HG03378 (cell line): ENCODE data around the gene ENOX2.

ENCODE experiments used
- ATAC-seq: cut with Tn5 transposase; IDR thresholded peaks from one replicate; pipeline ENCODE4 v1.9.1; 2021; ENCODE audit warnings: mild to moderate bottlenecking, moderate library complexity; ENCODE audit not compliant: unreplicated experiment

The ENOX2 gene

GRCh38 chrX:130645955-130646583, 256.9 kb downstream of the ENOX2 start:
- ATAC-seq = no peak

DNA sequence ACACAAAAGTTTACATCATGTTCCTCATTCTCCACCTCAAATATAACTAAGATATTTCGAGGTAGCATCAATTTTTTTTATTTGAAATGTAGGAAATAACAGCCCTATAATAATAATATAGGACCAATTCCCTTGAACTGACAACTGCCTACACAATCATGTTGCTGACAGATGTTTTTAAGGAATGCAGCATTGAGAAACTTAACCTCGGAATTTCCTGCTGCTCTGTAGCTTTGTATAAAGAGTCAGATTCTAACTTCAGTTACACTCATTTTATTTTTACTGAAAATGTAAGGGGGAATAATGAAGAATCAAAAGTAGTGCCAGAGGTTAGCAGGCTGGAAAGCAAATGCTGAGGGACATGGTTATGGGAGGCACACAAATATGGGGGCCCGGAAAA, 265.4 kb downstream of the ENOX2 start:
- no peak for ATAC-seq

DNA sequence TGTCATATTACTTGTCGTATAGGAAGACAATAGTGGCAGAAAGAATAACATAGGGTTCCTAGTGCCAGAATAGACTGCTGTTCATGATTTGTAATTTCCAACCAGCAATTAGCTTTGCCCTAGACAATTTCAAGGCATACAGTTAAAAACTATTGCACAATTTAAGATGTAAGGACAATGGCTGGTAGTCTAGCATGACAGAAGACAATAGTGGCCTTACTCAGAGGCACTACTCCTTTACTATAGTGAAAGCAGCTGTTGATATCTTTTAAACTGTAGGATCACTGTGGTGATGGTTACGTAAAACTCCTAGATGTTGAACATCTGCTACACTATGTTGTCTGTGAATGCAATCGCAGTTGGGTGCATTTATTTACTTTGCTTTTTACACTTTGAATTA, 266.7 kb downstream of the ENOX2 start:
- no peak for ATAC-seq

GRCh38 chrX:130631011-130631410, 272.0 kb downstream of the ENOX2 start:
- no peak for ATAC-seq

DNA sequence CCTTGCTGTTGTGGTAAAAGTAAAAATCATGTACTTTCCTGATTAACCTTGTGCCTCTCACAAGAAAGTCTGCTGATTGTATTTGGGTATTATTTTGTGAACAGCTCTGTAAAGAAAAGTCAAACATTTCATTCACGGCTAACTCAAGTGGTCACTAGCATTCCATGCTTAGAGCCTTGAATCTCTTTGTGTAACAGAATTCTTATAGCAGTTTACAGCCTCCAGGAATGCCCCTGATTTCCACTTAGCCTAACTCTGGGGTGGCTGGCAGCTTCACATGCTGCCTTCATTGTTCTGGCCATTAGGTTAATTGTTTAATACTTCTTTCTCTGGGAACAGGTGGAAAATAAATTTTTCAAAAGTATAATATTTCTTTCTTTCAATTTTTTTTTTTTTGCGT, 274.5 kb downstream of the ENOX2 start:
- no peak for ATAC-seq

- ATAC-seq = no peak
Measured at GRCh38 chrX:130626521-130626920, 276.5 kb downstream of the ENOX2 start.

DNA sequence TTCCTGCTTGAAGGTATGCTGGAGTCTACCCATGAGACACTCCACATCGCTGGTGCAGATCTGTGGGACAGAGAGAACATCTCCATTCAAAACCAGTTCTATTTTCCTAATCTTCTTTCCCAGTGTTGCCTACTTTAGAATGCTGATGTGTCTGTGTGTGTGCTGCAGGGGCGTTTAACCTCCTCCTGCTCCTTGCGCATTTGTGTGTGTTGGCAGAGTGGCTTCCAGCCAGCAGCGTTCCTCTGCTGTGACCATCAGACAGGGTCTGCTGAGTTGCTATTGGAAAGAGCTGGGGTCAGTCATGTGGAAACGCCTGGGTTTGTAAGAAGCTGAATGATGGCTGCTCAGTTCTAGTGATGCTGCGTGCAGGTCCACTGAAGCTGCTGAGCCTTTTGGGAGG, 277.6 kb downstream of the ENOX2 start:
- ATAC-seq = no peak

- no peak for ATAC-seq
Measured at GRCh38 chrX:130623518-130623917, 279.5 kb downstream of the ENOX2 start.

DNA sequence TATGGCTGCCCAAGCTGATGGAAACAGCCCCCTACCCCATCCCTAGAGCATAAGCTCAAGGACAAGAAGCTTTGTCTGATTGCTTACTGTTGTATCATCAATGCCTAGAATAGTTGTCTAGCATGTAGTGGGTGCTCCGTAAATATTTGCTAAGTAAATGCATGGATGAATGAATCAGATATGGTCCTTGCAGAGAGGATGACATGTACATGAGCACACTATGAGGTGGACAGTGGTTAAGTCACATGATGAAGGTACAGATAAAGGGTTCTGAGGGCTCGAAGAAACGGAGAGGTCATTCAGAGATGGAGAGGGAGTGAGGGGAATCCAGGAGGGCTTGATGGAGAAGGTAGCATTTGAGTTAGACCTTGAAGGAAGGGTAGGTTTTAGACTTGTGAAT, 287.1 kb downstream of the ENOX2 start:
- no peak for ATAC-seq

DNA sequence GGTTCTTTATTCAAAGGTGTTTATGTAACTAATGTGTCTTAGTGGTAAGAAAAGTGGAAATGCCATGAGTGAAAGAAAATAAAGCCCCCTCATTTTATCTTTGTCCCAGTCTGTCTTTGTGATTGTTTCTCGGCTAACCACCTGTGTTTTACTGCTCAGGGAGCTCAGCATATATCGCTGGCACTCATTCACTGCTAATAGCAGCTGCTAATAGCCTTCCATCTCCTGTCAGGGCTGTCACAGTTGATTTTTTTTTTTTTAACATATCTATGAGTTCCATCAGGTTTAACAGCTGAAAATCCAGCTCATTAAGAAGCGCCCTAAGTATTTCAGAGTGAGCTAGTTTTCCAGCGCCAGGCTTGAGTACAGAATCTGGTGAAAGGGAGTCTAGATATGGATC, 295.6 kb downstream of the ENOX2 start:
- no peak for ATAC-seq

GRCh38 chrX:130606425-130606824, 296.6 kb downstream of the ENOX2 start:
- ATAC-seq = no peak

GRCh38 chrX:130604882-130605281, 298.1 kb downstream of the ENOX2 start:
- no peak for ATAC-seq

- no peak for ATAC-seq
Measured at GRCh38 chrX:130594453-130594916, 308.5 kb downstream of the ENOX2 start.

GRCh38 chrX:130593911-130594310, 309.1 kb downstream of the ENOX2 start:
- no peak for ATAC-seq

GRCh38 chrX:130592204-130592603, 310.8 kb downstream of the ENOX2 start:
- no peak for ATAC-seq

GRCh38 chrX:130578906-130579305, 324.1 kb downstream of the ENOX2 start:
- no peak for ATAC-seq

DNA sequence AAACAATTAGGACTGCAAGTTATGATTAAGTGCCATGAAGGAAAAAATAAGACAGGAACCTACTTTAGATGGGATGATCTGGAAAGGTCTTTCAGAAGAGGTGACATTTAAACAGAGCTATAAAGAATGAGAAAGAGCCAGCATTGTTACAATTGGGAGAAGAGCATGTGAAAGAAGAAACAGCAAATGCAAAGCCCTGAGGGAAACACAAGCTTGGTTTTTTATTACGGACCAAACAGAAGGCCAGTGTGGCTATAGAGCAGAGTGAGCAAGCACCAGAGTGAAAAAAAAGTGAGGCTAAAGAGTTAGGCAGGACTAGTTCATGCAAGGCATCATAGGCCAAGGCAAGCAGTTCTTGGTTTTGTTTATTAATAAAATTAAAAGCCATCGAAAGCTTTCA, 325.6 kb downstream of the ENOX2 start:
- no peak for ATAC-seq

GRCh38 chrX:130575831-130576389, 327.1 kb downstream of the ENOX2 start:
- ATAC-seq = peak; percentile 81
